ENCODE measurements around the gene ZCCHC7.

GRCh38 chr9:37289631-37290030, 169.3 kb downstream of the ZCCHC7 start:
- no peak for TF ChIP-seq ZNF512 (tag; IDR thresholded peaks at IDR 0.05)
- TF ChIP-seq ERF (CRISPR knock-in tag; IDR thresholded peaks at IDR 0.05): no peak
